Activated T-helper 9 cell treated with anti-CD3 and anti-CD28 coated beads, Interleukin-2, amount 50 U/mL, for 16 hours (primary cell): ENCODE data around the gene CDH15.
"Not testable (repeated sequence)": the region's sequence is repeated elsewhere in the genome, so short reads cannot be mapped to it uniquely, and the experiment has no call there.

Source experiments
- DNase-seq: peaks from one replicate; pipeline ENCODE4 v3.0.0-alpha.2; 2020; ENCODE audit warnings: low read depth

Gene CDH15

DNA sequence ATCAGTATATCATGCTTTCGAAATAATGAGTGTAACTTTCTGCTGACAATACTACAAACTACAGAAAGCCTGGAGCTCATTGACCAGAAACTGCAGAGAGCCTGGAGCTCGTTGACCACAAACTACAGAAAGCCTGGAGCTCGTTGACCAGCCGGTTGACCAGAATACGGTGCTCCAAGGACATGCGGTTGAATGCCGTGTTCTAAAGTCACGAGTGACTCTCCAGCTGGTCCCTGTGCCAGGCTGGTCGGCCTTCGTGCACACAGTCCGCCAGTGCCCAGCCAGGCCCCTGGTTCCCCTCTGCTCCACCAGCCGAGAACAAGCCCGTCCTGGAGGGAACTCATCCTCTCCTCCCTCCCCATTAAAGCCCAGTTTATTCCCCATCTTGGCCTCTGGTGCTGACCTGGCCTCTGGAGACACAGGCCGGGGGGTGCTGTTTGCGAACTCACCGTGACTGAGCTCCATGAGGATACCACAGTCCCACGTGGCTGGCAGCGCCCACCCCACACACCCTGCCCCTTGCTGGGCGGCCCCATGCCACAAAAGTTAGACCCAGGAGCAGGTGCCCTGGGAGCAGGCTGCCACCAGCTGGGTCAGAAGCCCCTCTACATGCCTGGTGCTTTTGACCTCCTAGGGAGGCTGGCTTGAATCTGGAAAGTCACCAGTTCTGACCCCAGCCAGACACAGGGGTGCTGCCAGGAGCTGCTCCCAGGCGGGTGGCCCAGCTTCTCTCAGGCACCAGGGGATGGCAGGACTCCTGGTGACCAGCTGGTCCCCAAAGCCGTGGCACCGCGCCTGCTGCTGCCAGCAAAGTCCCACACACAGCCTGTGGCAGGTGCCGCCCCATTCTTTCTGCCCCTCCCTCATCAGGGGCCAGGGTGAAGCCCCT, 15.5 kb upstream of the CDH15 start:
- no peak for DNase-seq

DNA sequence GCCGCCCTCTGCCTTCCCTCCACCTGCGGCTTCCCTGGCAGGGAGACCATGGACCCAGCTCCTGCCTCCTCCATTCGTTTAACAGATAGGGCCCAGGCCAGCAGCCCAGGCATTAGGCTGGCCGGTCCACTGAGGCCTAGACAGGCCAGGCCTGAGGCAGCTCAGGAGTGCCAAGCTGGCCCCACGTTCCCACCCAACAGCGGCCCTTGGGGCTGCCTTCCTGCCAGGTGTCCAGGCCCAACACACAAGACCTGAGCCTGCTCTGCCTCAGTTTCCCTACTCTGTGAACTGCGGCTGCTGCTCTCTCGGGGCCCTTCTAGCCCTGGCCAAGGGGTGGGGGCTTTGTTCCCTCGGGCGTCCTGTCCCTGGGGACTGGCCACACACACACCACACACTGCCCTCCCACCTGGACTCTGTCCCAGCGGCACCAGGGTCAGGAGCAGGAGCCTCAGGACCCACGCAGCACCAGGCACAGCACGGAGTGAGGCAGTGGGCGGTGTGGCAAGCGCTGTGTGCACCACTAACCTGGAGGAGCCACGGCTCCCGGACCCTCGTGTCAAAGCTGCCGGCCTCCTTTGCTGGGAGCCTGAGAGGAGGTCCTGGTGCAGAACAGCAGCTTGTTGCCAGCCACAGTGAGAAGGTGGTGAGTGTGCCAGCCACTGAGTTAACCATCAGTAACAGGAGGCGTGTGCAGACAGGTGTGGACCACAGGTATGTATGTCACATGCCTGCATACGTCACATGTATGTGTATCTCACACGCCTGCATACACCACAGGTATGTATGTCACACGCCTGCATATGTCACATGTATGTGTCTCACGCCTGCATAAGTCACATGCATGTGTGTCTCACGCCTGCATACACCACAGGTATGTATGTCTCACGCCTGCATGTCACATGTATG, 14.6 kb upstream of the CDH15 start:
- DNase-seq, result no peak

DNA sequence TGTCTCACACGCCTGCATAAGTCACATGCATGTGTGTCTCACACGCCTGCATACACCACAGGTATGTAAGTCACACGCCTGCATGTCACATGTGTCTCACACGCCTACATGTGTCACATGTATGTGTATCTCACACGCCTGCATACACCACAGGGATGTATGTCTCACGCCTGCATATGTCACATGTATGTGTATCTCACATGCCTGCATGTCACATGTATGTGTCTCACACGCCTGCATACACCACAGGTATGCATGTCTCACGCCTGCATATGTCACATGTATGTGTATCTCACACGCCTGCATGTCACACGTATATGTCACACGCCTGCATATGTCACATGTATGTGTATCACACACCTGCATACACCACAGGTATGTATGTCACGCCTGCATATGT, 13.8 kb upstream of the CDH15 start:
- no peak for DNase-seq

DNA sequence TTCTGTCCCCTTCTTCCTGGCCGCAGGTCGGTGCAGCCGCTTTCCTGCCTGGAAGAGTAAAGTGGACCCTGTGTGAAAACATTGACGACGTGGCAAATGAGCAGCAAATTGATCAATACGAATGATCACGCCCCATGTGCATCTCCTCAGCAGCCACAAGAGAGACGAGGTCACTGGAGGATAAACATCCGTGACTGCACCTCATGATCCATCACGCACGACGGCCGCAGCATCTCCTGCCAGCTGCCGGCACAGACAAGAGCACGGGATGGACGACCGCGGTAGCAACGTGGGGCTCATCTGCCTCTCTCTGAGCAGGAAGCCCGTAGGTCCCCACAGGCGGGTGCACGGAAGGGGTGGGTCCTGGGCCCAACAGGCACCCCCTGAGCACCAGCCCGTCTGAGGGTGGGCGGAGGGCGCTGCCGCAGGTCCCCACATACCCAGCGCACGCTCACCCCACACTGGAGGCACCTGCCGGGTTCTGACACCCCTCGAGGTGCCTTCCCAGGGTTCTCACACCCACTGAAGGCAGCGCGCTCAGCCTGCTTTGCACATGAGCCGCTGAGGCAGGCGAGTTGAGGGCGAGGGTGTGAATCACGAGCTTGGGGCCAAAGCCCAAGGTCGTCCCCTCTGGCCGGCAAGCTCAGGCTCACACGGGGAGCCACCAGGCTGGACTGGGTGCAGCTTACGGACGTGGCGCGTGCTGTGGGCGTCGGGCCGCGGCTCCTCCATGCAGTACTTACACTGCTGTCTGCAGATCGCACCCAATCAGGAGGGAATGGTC, 12.3 kb upstream of the CDH15 start:
- DNase-seq, result no peak

DNA sequence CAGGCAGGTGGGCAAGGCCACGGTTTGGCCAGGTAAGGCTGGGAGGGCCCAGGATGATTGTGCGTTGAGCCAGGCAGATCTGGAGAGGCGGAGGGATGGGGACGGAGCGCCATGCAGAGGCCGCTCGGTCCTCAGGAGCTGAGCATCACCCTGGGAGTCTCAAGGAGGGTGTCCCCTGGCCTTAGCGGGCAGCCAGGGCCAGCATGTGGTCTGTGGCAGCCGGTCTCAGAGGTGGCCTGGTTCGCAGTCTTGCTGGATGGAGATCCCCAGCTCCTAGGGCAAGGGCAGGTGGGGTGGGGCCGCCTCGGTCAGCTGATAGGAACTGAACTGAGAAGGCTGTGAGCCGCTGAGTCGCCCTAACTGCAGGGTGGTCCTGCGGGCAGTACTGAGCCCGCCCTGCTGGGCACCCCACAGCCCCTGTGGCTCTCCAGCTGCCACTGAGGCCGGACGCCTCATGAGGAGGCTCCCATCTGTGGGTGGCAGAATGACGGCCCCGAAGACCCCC, 11.6 kb upstream of the CDH15 start:
- no peak for DNase-seq

DNA sequence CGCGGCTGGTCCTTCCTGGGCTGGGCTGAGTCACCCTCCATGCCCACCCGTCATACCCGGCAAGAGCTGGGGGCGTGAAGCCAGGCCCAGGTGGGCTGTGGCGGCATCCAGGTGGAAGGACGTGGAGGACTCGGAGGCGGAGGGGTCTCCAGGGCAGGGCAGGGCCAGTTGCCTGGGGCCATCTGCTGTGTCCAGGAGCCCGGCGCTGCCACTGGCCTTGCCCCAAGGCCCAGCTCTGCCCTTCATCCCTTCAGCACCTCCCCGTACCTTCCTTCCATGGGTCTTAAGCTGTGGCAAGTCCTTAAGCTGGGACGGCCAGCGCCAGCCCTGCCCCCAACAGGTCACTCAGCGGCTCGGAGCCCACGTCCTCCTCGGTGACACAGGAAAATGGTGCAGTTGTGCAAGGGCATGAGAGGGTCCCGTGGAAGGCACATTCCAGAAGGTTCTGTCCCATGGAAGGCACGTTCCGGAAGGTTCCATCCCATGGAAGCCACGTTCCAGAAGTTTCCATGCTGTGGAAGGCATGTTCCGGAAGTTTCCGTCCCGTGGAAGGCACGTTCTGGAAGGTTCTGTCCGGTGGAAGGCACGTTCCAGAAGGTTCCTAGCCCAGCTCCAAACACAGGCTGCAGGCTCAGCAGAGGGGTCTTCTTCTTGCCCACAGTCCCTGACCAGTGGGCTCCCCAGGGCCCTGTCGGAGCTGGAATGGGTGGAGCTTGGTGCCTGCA, 10.4 kb upstream of the CDH15 start:
- no peak for DNase-seq

DNA sequence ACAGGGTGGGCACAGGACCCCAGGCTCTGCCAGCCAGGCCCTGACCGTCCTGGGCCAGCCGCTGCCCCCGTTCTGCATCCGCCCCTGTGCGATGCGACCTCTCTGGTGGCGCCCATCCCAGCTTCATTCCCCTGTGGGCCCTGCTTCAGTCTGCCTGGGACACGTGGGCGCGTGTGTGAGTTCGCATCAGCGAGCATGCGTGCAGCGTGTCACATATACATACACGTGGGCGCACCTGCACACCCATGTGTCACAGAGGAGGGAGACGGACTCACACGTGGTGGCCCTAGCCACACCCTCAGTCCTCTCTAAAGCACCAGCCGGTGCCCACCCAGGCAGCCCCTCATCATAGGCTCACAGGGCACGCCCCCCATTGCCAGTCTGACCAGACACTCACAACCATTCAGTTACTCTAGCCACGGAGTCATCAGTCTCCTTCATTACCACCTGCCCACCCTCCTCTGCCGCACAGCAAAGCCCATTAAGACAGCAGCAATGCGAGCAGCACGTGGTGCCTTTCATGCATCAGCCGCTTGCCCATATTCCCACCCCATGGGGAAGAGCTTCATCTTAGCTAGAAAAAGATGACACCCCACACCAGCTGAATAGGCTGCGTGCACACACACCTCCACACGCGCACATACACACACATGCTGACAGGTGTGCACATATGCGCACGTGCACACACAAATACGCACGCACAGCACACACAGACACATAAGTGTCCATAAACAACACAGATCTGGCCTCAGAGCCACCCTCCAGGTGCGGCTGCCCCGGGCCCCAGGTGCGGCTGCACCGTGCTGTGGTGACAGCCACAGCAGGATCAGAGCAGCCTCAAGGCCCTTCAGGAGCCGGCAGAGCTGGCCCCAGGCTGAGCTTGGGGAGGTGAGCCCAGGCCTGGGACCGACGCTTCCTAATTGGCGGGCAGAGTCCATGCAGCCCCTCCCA, 9.5 kb upstream of the CDH15 start:
- no peak for DNase-seq

DNA sequence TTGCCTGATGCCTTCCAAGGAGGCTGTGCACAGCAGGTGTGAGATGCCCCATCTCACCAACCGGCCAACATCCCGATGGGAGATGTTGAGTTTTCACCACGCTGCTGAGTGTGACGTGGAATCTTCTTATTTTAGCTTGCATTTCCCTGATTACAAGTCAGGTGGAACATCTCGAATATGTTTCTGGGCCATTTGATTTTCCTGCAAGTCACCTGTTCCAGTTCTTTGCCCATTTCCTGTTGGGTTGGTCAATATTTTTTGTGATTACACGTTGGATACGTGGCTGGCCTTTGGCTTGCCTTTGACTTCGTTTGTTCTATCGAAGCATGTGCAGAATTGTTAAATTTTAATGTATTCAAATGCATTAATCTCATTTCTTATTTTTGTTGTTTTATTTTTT, 8.3 kb upstream of the CDH15 start:
- DNase-seq, result no peak

DNA sequence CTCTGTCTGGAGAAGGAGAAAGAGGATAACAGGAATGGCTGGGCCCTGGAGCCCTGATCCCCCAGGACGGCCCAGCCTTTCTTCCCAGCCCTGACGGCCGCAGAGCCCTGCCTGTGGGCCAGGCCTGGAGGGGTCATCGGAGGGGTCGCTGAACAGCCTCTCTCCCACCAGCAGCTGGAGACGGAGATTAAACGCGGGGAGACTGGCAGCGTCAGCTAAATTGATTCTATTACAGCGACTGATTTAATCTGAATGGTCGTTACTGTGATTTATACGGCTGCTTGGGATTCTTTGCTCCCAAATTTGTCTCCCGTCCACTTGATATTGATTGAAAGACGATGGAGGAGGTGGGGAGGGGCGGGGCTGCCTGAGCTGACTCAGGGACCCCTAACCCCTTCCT, 7.1 kb upstream of the CDH15 start:
- no peak for DNase-seq

DNA sequence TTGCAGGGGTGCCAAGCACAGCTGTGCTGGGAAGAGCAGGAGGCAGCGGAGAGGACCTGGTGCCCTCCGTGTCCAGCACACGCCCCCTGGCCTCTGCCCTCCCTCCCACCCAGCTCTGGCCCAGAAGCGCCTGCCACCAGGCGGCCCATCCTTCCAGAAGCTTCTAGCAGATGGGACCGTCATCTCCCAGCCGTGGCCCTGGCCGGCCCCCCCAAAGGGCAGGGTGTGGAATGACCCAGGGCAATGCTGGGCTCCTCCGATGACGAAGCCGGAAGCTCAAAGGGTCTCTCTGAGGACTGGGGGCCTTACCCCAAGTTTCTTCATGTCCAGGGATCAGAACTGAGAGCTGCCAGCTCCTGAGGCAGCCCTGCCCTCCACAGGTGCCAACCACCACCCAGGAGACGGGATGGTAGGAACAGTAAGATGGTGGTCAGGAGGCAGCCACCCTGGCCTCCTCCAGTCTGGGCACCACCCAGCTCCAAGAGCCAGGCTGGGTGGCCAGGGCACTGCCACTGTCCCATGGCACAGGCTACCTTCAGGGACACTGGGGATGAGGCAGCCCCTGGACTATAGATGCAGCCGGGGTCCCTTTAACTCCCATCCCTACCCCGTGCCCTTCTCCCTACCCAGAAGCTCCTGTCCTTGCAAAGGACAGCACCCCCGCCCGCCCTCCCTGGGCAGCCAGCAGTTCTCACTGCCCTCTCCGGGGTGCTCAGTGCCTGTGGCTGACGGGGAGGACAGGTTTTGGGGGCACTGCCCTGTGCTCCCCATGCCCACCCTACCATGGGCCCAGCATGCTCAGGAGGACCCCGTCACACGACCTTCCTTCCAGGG, 6.5 kb upstream of the CDH15 start:
- no peak for DNase-seq

DNA sequence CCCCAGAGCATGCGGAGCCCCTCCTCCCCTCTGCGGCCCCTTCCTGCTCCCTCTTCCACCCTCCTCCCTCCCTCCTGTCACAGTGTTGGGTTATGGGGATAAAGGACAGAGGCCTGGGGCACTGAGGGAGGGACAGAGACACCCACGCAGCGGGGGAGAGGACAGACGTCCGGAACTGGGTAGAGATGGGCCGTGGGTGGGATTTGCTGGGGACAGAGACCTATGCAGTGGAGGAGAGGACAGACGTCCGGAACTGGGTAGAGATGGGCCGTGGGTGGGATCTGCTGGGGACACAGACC, 5.9 kb upstream of the CDH15 start:
- DNase-seq, result not testable (repeated sequence)

DNA sequence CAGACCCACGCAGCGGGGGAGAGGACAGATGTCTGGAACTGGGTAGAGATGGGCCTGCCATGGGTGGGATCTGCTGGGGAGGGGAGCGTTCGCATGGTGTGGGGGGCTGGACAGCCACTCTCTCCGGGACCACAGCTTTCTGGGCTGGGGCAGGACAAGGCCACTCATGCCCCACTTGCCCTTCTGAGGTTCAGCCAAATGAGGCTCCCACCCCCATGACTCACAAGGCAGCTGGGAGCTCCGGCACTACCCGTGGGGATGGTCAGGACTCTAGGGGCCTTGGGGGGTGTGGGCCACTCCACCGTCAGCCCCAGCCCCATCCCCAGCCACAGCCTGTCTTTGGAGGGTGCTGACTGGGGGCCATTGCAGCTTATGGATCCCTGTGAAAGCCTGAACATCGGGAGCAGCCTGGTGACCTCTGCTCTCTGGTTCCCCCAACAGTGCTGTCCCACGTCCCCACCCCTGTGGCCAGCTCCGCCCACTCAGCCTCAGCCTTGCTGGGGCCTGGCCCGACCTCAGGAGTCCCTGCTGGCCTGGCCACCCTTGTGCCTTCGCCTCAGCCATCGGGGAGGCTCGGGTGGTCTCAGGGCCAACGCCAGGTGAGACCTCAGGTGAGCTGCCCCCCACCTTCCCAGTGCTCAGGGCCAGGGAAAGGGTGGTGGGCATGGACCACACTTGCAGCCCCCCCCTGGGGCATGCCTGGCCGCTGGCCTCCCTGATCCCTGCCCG, 4.7 kb upstream of the CDH15 start:
- DNase-seq, result no peak

DNA sequence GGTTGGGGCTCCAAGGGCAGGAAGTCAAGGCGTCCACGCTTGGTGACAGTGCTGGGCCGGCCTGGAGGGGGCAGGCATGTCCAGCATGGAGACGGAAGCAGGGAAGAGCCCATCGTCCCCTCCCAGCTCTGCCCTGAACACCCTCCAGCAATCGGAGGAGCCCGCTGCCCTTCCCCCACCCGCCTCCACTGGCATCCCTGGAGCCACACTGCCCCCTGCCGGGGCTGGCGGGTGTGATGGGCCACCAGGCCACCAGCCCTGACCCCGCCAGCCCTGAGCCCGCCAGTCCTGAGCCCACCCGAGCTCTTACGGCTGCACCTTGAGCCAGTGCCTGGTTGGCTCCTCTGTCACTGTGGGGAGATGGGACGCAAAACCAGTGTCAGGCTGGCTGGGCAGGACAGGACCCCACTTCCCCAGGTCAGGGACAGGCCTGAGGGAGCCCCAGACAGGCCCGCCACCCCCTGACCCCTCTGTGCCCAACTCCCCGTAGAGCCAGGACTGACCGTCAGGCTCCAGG, 4.1 kb upstream of the CDH15 start:
- peak; percentile 80 for DNase-seq

DNA sequence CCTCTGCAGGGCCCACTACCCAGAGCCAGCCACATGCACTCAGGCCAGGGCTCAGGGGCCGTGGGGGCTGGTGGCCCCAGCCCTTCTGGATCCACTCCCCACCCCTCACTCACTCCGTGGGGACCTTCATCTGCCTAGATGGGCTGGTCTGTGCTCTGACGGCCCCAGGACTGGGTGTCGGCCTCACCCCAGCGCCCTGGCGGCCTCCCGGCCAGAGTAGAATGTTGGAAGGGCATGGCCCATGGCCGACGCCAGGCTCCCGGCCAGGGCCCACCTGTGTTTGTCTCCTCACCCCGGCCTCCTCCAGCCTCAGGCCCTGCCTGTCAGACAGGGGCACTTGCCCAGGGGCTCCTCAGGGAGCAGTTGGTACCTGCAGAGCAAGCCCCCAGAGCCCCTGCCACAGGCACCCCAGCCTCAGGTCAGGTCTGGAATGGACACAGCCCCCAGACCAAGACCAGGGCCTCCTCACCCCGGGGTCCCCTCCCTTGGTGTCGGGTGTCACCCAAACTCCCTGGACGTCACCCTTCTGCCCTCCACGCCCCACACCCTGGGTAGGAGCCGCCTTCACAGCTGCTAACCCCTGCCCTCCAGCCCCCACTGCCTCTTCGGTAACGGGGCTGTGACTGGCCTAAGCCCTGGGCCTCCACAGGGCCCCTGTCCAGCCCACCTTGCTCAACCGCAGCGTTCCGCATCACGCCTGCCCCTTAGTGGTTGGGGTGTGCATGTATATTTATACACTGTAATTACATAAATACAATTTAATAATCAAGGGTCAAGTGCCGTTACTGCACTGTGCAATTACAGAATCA, 3.0 kb upstream of the CDH15 start:
- DNase-seq, result no peak

DNA sequence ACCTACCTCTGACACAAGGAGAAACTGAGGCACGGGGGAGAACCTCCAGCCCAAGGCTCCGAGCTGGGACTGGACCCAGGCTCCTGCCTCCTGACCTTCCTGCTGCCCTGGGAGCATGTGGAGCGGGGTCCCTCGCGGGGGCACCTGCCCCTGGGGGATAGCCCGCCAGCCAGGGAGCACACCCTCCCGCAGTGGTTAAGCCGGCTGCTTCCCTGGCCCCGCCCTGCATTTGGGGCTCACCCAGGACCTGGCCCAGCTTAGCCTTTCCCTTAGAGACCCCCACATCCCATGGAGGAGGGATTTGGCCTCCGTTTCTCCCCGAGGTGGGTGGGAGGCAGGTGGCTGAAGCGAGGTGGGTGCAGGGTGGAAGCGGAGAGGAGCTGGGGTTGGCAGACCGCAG, 1.8 kb upstream of the CDH15 start:
- DNase-seq, result no peak

DNA sequence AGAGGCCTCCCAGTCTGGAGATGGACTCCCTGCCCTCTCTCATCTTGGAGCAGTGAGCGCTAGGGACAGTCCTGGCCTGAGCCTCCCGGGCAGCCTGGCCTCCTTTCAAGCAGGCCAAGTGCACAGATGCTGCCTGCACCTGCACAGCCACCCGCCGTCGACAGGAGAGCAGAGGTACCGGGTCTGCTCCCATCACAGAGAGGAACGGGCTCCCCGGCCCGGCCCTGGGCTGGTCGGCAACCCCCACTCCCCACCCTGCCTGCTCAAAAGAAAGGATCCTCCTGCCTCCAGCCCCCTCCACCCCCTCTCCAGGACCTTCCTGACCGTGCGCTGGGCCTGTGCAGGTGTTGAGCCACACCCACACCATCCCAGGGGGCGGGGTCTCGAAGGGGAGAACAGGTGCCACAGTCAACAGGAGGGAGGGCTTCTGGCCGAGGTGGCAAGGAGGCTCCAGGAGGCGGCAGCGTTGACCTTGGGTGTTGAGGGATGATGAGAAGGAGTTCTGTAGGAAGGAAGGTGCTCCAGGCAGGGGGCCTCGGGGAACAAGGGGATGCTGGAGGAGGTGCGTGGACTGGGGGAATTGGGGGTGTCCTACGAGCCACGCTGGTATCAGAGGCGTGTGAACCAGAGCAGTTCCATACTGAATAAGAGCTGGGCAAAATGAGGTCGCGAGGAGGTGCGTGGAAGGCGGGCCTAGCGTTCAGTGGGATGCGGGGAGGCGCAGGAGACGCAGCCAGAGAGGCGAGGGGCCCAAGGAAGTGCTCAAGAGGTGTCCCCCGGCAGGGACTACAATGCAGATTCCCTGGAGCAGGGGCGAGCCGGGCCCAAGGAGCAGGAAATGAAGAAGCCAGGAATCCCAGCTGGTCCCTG, 967 bp upstream of the CDH15 start:
- no peak for DNase-seq

DNA sequence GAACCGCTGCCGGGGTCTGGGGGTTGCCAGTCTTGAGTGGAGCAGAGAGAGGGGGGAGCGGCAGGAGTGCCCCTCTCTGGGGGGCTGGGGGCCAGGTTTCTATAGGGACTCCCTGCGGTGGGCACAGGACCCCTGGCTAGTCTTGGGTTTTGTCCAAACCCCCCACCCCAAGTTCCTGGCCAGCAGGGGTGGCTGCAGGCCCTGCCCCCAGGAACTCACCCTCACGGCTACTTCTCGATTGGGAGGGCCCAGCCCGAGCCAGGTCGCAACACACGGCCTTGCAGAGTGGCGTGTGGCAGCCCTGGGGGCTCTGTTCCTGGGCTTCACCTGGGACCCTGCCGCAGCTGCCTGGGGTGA, 601 bp downstream of the CDH15 start:
- no peak for DNase-seq
